Measurements from ENCODE around the gene HEY2. TPM values are rescaled to one million over a fixed set of nuclear protein-coding genes. Genes with fewer than 3 reads are reported as not detected.
A peak's percentile ranks its signal among the peaks of the same experiment; 100 is the strongest.

HEY2 gene
- total and polyA plus RNA-seq, 10 of the 15 experiments (the other 5 are each of a cell fraction or from before 2014, with no cell fraction given) = 0.01 to 0.32 (median 0.08) TPM; not detected in 4

DNA sequence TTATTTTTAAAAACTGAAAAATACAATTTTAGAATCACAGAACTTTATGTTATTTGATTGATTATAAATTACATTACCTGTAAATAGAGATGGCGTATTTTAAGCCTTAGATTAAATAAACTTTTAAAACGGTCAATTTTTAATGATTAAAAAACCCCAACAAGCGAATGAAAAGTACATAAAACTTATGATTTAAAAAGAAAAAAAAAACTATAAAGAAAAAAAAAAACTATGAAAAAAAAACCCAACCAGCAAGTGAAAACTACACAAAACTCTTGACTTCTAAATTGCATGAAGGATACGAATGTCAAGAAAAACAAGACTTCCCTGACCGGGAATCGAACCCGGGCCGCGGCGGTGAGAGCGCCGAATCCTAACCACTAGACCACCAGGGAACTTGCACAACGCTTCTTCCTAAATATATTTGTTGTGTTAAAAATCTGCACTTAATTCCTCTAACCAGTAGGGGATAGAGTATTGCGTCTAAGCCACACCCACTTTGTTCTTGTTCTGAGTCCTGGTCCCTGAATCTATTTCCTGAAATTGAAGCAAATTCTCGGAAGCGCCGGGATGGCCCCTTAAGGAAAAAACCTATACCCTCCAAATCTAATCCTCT is 30.6 kb downstream of the HEY2 start:
- H3K9ac ChIP-seq (ENCODE audit: control insufficient read depth, insufficient read depth, low read length) = peak overlapping the region; percentile 78
- 9% methylated on average over 17 of the region's 17 CpGs for WGBS (ENCODE audit: insufficient coverage, insufficient replicate concordance, low lambda C conversion rate, missing lambda C conversion rate)
- CTCF ChIA-PET = interaction anchor here (1.0 to 23.8 kb wide), 22 partner anchors 13 to 470 kb away, joined by 3 to 505 read pairs (median 18); partner anchors contain the start of genes HINT3, NCOA7 and TRMT11
- no peaks in the 10 kb centered on the region for H3K36me3 ChIP-seq (ENCODE audit: control insufficient read depth in 2 of 2, insufficient read depth in 2 of 2, low read length in 1 of 2)
- no peaks in the 10 kb centered on the region for H3K9me3 ChIP-seq (replicated peaks; ENCODE audit: control insufficient read depth, insufficient read depth, low read length)
- intact Hi-C loops (cut with micrococcal nuclease; ENCODE audit: unreplicated experiment) = loop anchor here (1.0 to 5.0 kb wide), 3 partner anchors 10 to 207 kb away; partner anchors contain the start of genes HINT3, NCOA7 and TRMT11
- DNase-seq (ENCODE audit: low read depth, low spot score) (peak; percentile 92), FAIRE-seq (peak; percentile 84), ATAC-seq (peak; percentile 86)
- in situ Hi-C loops (cut with MboI) = loop anchor here (25.0 kb wide), 1 partner anchor 1507 kb away; no protein-coding TSS in a partner anchor
- peaks cover 1% of the 10 kb centered on the region; the same call in 1 of the 2 replicates for H3K79me2 ChIP-seq (ENCODE audit: control insufficient read depth, insufficient read depth, low read length)
- H3K4me3 ChIP-seq = peak overlapping the region; percentile 73
- H3K27me3 ChIP-seq (replicated peaks in 1 of 2; ENCODE audit: control insufficient read depth in 2 of 2, insufficient read depth in 2 of 2, low read length in 1 of 2) = no peaks in the 10 kb centered on the region
- POLR2A ChIA-PET = interaction anchor here (1.4 to 2.4 kb wide), 6 partner anchors 11 to 206 kb away, joined by 5 to 55 read pairs (median 6); partner anchors contain the start of genes NCOA7 and TRMT11
- H3K4me2 ChIP-seq (ENCODE audit: control insufficient read depth, insufficient read depth) = peak overlapping the region; percentile 93
- H4K20me1 ChIP-seq (ENCODE audit: control insufficient read depth, insufficient read depth) = no peaks in the 10 kb centered on the region
- SMC1A ChIA-PET (ENCODE audit: uncharacterized antibody, unreplicated experiment) = interaction anchor here (0.7 to 9.6 kb wide), 22 partner anchors 12 to 474 kb away, joined by 3 to 179 read pairs (median 9); partner anchors contain the start of genes HINT3, NCOA7 and TRMT11
- H2AFZ ChIP-seq (ENCODE audit: control insufficient read depth, low read depth, low read length) = peak overlapping the region; percentile 95
- no TSS peak for BruUV-seq (replicated peaks)
- peak overlapping the region; percentile 91 for H3K27ac ChIP-seq (ENCODE audit: control insufficient read depth, insufficient read depth)
- H3K4me1 ChIP-seq (ENCODE audit: control insufficient read depth, insufficient read depth, low read length) = peaks cover 4% of the 10 kb centered on the region; the same call in 1 of the 2 replicates
- RAD21 ChIA-PET (ENCODE audit: unreplicated experiment) = interaction anchor here (0.7 to 5.0 kb wide), 18 partner anchors 10 to 277 kb away, joined by 3 to 101 read pairs (median 8); partner anchors contain the start of genes HINT3 and NCOA7
- TF ChIP-seq HCFC1 (IDR thresholded peaks at IDR 0.05; ENCODE audit: low read length) = peak; percentile 42; the same call in 1 of the 2 replicates
- TF ChIP-seq CREB1 (IDR thresholded peaks at IDR 0.05; ENCODE audit: low read depth) = peak; percentile 62
- peak; percentile 57; the same call in 1 of the 2 replicates for TF ChIP-seq ZNF207 (IDR thresholded peaks at IDR 0.05; ENCODE audit: borderline replicate concordance)
- TF ChIP-seq CHD1 (IDR thresholded peaks at IDR 0.05; ENCODE audit: low read depth, low read length) = no peak
- TF ChIP-seq KAT2A (conservative IDR thresholded peaks at IDR 0.05; ENCODE audit: control insufficient read depth, low read depth, low read length) = no peak
- peak; percentile 58 to 65 for TF ChIP-seq IKZF2 (IDR thresholded peaks at IDR 0.05)
- no peak for TF ChIP-seq ZZZ3 (IDR thresholded peaks at IDR 0.05; ENCODE audit: control insufficient read depth, insufficient read length, low read depth)
- TF ChIP-seq ZBED1 (IDR thresholded peaks at IDR 0.05; ENCODE audit: borderline replicate concordance) = no peak
- no peak for TF ChIP-seq IRF3 (IDR thresholded peaks at IDR 0.05)
- peak; percentile 87 for TF ChIP-seq CBFB (IDR thresholded peaks at IDR 0.05; ENCODE audit: low read depth)
- peak; percentile 100 for TF ChIP-seq RBBP5 (conservative IDR thresholded peaks at IDR 0.05)
- TF ChIP-seq, protein P1, sequence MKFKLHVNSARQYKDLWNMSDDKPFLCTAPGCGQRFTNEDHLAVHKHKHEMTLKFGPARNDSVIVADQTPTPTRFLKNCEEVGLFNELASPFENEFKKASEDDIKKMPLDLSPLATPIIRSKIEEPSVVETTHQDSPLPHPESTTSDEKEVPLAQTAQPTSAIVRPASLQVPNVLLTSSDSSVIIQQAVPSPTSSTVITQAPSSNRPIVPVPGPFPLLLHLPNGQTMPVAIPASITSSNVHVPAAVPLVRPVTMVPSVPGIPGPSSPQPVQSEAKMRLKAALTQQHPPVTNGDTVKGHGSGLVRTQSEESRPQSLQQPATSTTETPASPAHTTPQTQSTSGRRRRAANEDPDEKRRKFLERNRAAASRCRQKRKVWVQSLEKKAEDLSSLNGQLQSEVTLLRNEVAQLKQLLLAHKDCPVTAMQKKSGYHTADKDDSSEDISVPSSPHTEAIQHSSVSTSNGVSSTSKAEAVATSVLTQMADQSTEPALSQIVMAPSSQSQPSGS (IDR thresholded peaks at IDR 0.05; ENCODE audit: low read length) = peak; percentile 28; the same call in 1 of the 2 replicates
- peak; percentile 98 for TF ChIP-seq TARDBP (IDR thresholded peaks at IDR 0.05; ENCODE audit: borderline replicate concordance)
- peak in 1 of 2 experiments; percentile 84; a peak in 1 of 4 replicates for TF ChIP-seq EP300 (IDR thresholded peaks at IDR 0.05; ENCODE audit: borderline replicate concordance in 1 of 2, control insufficient read depth in 1 of 2, low read depth in 2 of 2, low read length in 2 of 2)
- TF ChIP-seq SIX5 (IDR thresholded peaks at IDR 0.05; ENCODE audit: low read depth, low read length, severe bottlenecking) = no peak
- TF ChIP-seq MTA2 (IDR thresholded peaks at IDR 0.05; ENCODE audit: low read depth) = no peak
- TF ChIP-seq CBX3 (IDR thresholded peaks at IDR 0.05; ENCODE audit: borderline replicate concordance, low read depth) = no peak
- TF ChIP-seq KDM1A (IDR thresholded peaks at IDR 0.05; ENCODE audit: borderline replicate concordance) = no peak
- 0 out of 2 replicates have a peak, but pooled peaks have one; percentile 41 for TF ChIP-seq MEF2A (IDR thresholded peaks at IDR 0.05; ENCODE audit: insufficient read depth, low read depth, low read length)
- no peak for TF ChIP-seq SMC3 (IDR thresholded peaks at IDR 0.05; ENCODE audit: borderline replicate concordance, low read length)
- TF ChIP-seq ZSCAN29 (IDR thresholded peaks at IDR 0.05) = peak; percentile 92; the same call in 1 of the 2 replicates
